Measurements from ENCODE around the gene PITPNC1.
"Not testable (repeated sequence)": the region's sequence is repeated elsewhere in the genome, so short reads cannot be mapped to it uniquely, and the experiment has no call there.

The PITPNC1 gene

GRCh38 chr17:67401106-67401505 lies 24.0 kb downstream of the PITPNC1 start:
- H3K9me3 Mint-ChIP-seq, result no peaks in the 10 kb centered on the region
- ATAC-seq, result peak; percentile 37
- H3K27ac Mint-ChIP-seq, result peak overlapping the region; percentile 91
- DNase-seq, result no peak
- H3K4me3 Mint-ChIP-seq, result peak overlapping the region; percentile 68
- H3K4me1 Mint-ChIP-seq, result peaks cover 77% of the 10 kb centered on the region
- no peaks in the 10 kb centered on the region for H3K27me3 Mint-ChIP-seq
- peaks cover 5% of the 10 kb centered on the region for H3K36me3 Mint-ChIP-seq (ENCODE audit: low read depth)

- DNase-seq (no peak), ATAC-seq (peak; percentile 26)
- peaks cover 5% of the 10 kb centered on the region for H3K36me3 Mint-ChIP-seq (ENCODE audit: low read depth)
- H3K27ac Mint-ChIP-seq, result peak overlapping the region; percentile 91
- H3K27me3 Mint-ChIP-seq, result no peaks in the 10 kb centered on the region
- H3K9me3 Mint-ChIP-seq, result no peaks in the 10 kb centered on the region
- H3K4me1 Mint-ChIP-seq, result peaks cover 83% of the 10 kb centered on the region
- peak overlapping the region; percentile 68 for H3K4me3 Mint-ChIP-seq
These were observed 24.8 kb downstream of the PITPNC1 start for GRCh38 chr17:67401598-67402504.

- DNase-seq (no peak), ATAC-seq (no peak)
- H3K27ac Mint-ChIP-seq, result peak overlapping the region; percentile 91
- no peaks in the 10 kb centered on the region for H3K9me3 Mint-ChIP-seq
- H3K4me3 Mint-ChIP-seq, result peak overlapping the region; percentile 68
- H3K4me1 Mint-ChIP-seq, result peaks cover 85% of the 10 kb centered on the region
- no peaks in the 10 kb centered on the region for H3K27me3 Mint-ChIP-seq
- peaks cover 8% of the 10 kb centered on the region for H3K36me3 Mint-ChIP-seq (ENCODE audit: low read depth)
These were observed 26.0 kb downstream of the PITPNC1 start for GRCh38 chr17:67403065-67403464.

- H3K27ac Mint-ChIP-seq, result peak overlapping the region; percentile 91
- H3K4me3 Mint-ChIP-seq, result no peak overlapping the region
- H3K27me3 Mint-ChIP-seq, result no peaks in the 10 kb centered on the region
- H3K9me3 Mint-ChIP-seq, result no peaks in the 10 kb centered on the region
- peaks cover 85% of the 10 kb centered on the region for H3K4me1 Mint-ChIP-seq
- ATAC-seq (no peak), DNase-seq (no peak)
- peaks cover 4% of the 10 kb centered on the region for H3K36me3 Mint-ChIP-seq (ENCODE audit: low read depth)
These were observed 26.4 kb downstream of the PITPNC1 start for GRCh38 chr17:67403483-67403882.

DNA sequence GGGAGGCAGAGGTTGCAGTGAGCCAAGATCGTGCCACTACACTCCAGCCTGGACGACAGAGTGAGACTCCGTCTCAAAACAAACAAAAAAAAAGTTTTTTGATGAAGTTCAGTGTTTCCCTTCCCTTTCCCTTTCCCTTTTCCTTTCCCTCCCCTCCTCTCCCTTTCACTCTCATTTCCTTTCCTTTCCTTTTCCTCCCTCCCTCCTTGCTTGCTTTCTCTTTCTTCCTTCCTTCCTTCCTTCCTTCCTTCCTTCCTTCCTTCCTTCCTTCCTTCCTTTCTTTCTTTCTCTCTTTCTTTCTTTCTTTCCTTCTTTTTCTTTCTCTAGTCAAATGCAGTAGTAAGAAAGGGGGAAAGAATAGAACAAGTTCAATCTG lies 31.4 kb downstream of the PITPNC1 start:
- H3K36me3 Mint-ChIP-seq (ENCODE audit: low read depth); DNase-seq; H3K4me3 Mint-ChIP-seq; H3K27me3 Mint-ChIP-seq; H3K9me3 Mint-ChIP-seq; ATAC-seq: not testable (repeated sequence)
- Mint-ChIP-seq H3K27ac (peak overlapping the region; percentile 64), H3K4me1 (peaks cover 69% of the 10 kb centered on the region)

- DNase-seq (no peak), ATAC-seq (no peak)
- Mint-ChIP-seq H3K9me3 (no peaks in the 10 kb centered on the region), H3K4me3 (no peak overlapping the region), H3K27me3 (no peaks in the 10 kb centered on the region), H3K36me3 (ENCODE audit: low read depth) (peaks cover 7% of the 10 kb centered on the region), H3K27ac (peak overlapping the region; percentile 53), H3K4me1 (peaks cover 55% of the 10 kb centered on the region)
These were observed 34.3 kb downstream of the PITPNC1 start for GRCh38 chr17:67411397-67411796.

DNA sequence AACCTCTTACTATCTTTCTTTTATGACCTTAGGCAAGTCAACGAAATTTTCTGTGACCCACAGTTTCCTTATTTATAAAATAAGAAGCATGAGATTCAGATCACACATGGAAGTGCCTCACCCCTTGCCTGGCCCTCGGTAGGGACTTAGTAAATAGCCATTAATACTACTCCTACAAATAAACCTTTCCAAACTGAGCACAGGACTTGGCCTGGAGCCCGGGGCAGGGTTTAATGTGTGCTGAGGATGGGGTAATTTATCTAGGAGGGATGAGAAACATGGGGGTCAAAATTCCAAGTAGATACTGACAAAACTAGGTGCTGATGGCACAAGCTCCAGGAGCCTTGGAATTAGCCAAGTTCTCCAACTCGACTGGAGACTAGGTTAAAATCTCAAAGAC lies 35.0 kb downstream of the PITPNC1 start:
- no peak for ATAC-seq
- no peaks in the 10 kb centered on the region for H3K27me3 Mint-ChIP-seq
- H3K27ac Mint-ChIP-seq, result peak overlapping the region; percentile 20
- no peak overlapping the region for H3K4me3 Mint-ChIP-seq
- peaks cover 51% of the 10 kb centered on the region for H3K4me1 Mint-ChIP-seq
- peaks cover 5% of the 10 kb centered on the region for H3K36me3 Mint-ChIP-seq (ENCODE audit: low read depth)
- no peak for DNase-seq
- H3K9me3 Mint-ChIP-seq, result no peaks in the 10 kb centered on the region

DNA sequence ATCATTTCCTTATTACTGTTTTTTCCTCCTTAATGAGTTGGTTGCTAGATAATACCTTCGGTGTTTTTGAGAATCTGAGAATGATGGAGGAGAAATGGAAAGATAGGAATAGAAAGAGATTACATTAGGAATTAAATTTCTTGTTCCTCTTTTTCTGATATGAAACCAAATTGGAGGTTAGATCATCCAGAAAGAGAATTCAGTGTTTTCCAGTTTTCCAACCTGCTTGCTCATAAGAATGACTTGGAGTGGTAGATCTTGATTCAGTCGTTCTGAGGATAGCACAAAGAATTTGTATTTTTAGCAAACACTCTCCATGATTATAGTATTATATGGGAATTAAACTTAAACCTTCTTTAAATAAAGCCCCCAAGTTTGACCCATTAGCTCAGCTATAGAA lies 35.9 kb downstream of the PITPNC1 start:
- Mint-ChIP-seq H3K36me3 (ENCODE audit: low read depth) (peaks cover 4% of the 10 kb centered on the region), H3K4me3 (no peak overlapping the region), H3K27me3 (no peaks in the 10 kb centered on the region), H3K4me1 (peaks cover 48% of the 10 kb centered on the region), H3K27ac (no peak overlapping the region), H3K9me3 (no peaks in the 10 kb centered on the region)
- DNase-seq (no peak), ATAC-seq (no peak)

- no peaks in the 10 kb centered on the region for H3K9me3 Mint-ChIP-seq
- H3K27me3 Mint-ChIP-seq, result no peaks in the 10 kb centered on the region
- H3K4me3 Mint-ChIP-seq, result no peak overlapping the region
- peaks cover 48% of the 10 kb centered on the region for H3K4me1 Mint-ChIP-seq
- H3K27ac Mint-ChIP-seq, result no peak overlapping the region
- no peak for ATAC-seq
- H3K36me3 Mint-ChIP-seq (ENCODE audit: low read depth), result peaks cover 6% of the 10 kb centered on the region
- DNase-seq, result no peak
These were observed 36.3 kb downstream of the PITPNC1 start for GRCh38 chr17:67413388-67413787.

DNA sequence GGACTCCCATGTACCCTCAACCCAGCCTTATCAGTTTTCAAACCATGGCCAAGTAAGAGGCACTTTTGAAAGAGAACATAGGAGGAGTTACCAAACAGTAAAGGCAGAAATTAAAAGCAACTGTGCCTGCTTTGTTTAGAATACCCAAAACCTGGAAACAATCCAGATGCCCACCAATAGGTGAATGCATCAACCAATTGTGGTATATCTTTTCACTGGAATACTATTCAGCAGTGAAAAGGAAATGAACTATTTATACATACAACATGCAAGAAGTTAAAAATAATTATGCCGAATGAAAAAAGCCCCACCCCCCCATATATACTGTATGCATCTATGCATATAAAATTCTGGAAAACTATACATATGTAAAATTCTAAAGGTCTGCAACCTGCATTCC lies 37.0 kb downstream of the PITPNC1 start:
- Mint-ChIP-seq H3K9me3 (no peaks in the 10 kb centered on the region), H3K4me3 (no peak overlapping the region), H3K27me3 (no peaks in the 10 kb centered on the region), H3K4me1 (peaks cover 48% of the 10 kb centered on the region), H3K36me3 (ENCODE audit: low read depth) (peaks cover 4% of the 10 kb centered on the region), H3K27ac (no peak overlapping the region)
- DNase-seq (no peak), ATAC-seq (no peak)

DNA sequence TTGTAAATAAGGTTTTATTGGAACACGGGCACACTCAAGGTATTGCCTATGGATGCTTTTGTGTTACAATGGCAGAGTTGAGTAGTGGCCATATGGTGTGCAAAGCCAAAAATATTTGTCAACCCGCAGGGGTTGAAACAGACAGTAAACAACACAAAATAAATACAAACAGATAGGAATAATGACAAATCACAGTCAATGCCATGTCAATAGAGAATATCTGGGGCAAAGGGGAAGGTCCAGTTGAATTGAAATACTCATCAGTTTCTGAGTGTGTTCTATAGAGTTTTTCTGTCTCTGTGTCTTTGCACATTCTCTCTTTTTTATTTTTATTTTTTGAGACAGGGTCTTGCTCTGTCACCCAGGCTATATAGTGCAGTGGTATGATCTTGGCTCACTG lies 37.5 kb downstream of the PITPNC1 start:
- no peaks in the 10 kb centered on the region for H3K9me3 Mint-ChIP-seq
- DNase-seq, result no peak
- peaks cover 49% of the 10 kb centered on the region for H3K4me1 Mint-ChIP-seq
- H3K4me3 Mint-ChIP-seq, result no peak overlapping the region
- no peak for ATAC-seq
- H3K27ac Mint-ChIP-seq, result no peak overlapping the region
- H3K27me3 Mint-ChIP-seq, result no peaks in the 10 kb centered on the region
- peaks cover 4% of the 10 kb centered on the region for H3K36me3 Mint-ChIP-seq (ENCODE audit: low read depth)

- H3K27ac Mint-ChIP-seq, result no peak overlapping the region
- peaks cover 52% of the 10 kb centered on the region for H3K4me1 Mint-ChIP-seq
- no peaks in the 10 kb centered on the region for H3K27me3 Mint-ChIP-seq
- ATAC-seq (no peak), DNase-seq (no peak)
- no peak overlapping the region for H3K4me3 Mint-ChIP-seq
- peaks cover 1% of the 10 kb centered on the region for H3K36me3 Mint-ChIP-seq (ENCODE audit: low read depth)
- H3K9me3 Mint-ChIP-seq, result no peaks in the 10 kb centered on the region
These were observed 38.2 kb downstream of the PITPNC1 start for GRCh38 chr17:67415291-67415690.

DNA sequence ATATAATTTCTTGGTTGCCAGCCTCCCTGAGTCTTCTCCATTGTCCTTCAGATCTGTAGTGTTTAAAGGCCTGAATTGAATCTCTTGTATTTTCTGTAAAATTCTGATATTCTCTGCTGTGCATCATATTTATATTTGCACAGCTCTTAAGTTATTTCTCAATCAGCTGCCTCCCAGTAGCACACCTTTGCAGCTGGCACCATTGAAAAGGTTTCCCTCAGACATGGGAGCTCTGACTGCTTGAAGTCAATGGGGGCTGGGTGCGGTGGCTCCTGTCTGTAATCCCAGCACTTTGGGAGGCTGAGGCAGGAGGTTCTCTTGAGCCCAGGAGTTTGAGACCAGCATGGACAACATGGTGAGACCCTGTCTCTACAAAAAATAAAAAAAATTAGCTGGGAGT lies 40.4 kb downstream of the PITPNC1 start:
- no peaks in the 10 kb centered on the region for H3K9me3 Mint-ChIP-seq
- H3K4me3 Mint-ChIP-seq, result no peak overlapping the region
- peaks cover 57% of the 10 kb centered on the region for H3K4me1 Mint-ChIP-seq
- H3K27me3 Mint-ChIP-seq, result no peaks in the 10 kb centered on the region
- DNase-seq (no peak), ATAC-seq (no peak)
- H3K27ac Mint-ChIP-seq, result no peak overlapping the region
- peaks cover 1% of the 10 kb centered on the region for H3K36me3 Mint-ChIP-seq (ENCODE audit: low read depth)

- Mint-ChIP-seq H3K4me3 (peak overlapping the region; percentile 16), H3K27me3 (no peaks in the 10 kb centered on the region), H3K27ac (peak overlapping the region; percentile 83), H3K36me3 (ENCODE audit: low read depth) (peaks cover 6% of the 10 kb centered on the region), H3K4me1 (peaks cover 80% of the 10 kb centered on the region), H3K9me3 (no peaks in the 10 kb centered on the region)
- no peak for ATAC-seq
- DNase-seq, result no peak
These were observed 43.9 kb downstream of the PITPNC1 start for GRCh38 chr17:67420994-67421393.

DNA sequence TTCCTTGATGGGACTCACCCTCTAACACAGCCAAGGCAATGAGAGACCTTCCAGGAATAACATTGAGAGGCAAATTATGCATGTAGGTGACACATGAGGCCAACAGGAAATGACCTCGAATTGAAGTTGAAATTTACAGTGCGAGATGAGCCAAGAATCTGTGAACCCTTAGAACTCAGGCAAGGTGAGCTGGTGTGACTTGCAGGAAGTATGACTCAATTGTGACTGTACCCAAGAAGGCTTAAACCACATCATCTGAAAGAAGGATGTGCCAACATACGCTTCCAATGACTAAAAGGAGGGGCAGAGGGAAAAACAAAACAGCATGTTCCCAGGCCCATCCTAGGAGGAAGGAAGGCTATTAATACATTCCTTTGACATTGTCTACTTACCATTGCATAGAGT lies 44.8 kb downstream of the PITPNC1 start:
- Mint-ChIP-seq H3K36me3 (ENCODE audit: low read depth) (peaks cover 10% of the 10 kb centered on the region), H3K9me3 (no peaks in the 10 kb centered on the region), H3K4me3 (peak overlapping the region; percentile 34), H3K27me3 (no peaks in the 10 kb centered on the region), H3K4me1 (peaks cover 83% of the 10 kb centered on the region), H3K27ac (peak overlapping the region; percentile 86)
- DNase-seq (peak; percentile 36), ATAC-seq (peak; percentile 99)

All from activated naive CD8-positive, alpha-beta T cell treated with anti-CD3 and anti-CD28 coated beads, Interleukin-2, amount 50 U/mL, for 24 hours (primary cell).